Liver (tissue), 3 donors: Measurements from ENCODE around the gene PABPC3.

Experiments
- CTCF ChIP-seq: fragments of 150-350 bp; IDR thresholded peaks from 2 replicates; pipeline ENCODE4 v1.5.1; 2017; ENCODE audit warnings: improper control_type of control experiment, low read depth, low read length; ENCODE audit not compliant: missing input control
- RAD21 ChIP-seq, 2 donors: IDR thresholded peaks; 2 replicates each; pipeline ENCODE4 v1.6.1; 2016; ENCODE audit warnings: antibody characterized with exemption in 2 of 2, mild to moderate bottlenecking in 2 of 2
- REST ChIP-seq: IDR thresholded peaks from 2 replicates; pipeline ENCODE4 v1.6.1; 2016; ENCODE audit warnings: antibody characterized with exemption, mild to moderate bottlenecking
- TAF1 ChIP-seq: conservative IDR thresholded peaks from 2 replicates; pipeline ENCODE4 v1.6.1; 2016; ENCODE audit warnings: antibody characterized with exemption, mild to moderate bottlenecking
- donor health status: healthy.
- donor health status: healthy.

GRCh38 chr13:25148402-25148771, 52.5 kb downstream of the PABPC3 start:
- TF ChIP-seq TAF1: no peak
- no peak for TF ChIP-seq RAD21 (IDR thresholded peaks at IDR 0.05)
- no peak for TF ChIP-seq CTCF
- TF ChIP-seq REST: no peak
